Measurements from ENCODE around the gene FAM222B. TPM values are rescaled to one million over a fixed set of nuclear protein-coding genes. Genes with fewer than 3 reads are reported as not detected.
A peak's percentile ranks its signal among the peaks of the same experiment; 100 is the strongest.
"Not testable (repeated sequence)": the region's sequence is repeated elsewhere in the genome, so short reads cannot be mapped to it uniquely, and the experiment has no call there.

Gene FAM222B
- total RNA-seq, 1 experiment from 2014 or later: 32.4 TPM

- not testable (repeated sequence) for DNase-seq; H3K27me3 ChIP-seq (ENCODE audit: control insufficient read depth, insufficient read depth, low read length); H3K4me3 ChIP-seq (ENCODE audit: insufficient read depth, low read depth, low read length); H3K36me3 ChIP-seq (replicated peaks; ENCODE audit: control insufficient read depth, insufficient read depth, low read length)
Measured at GRCh38 chr17:28836541-28836940, 6.0 kb downstream of the FAM222B start.

GRCh38 chr17:28834420-28834819 lies 8.2 kb downstream of the FAM222B start:
- H3K4me3 ChIP-seq (ENCODE audit: insufficient read depth, low read depth, low read length): no peak overlapping the region
- H3K36me3 ChIP-seq (replicated peaks; ENCODE audit: control insufficient read depth, insufficient read depth, low read length): no peaks in the 10 kb centered on the region
- H3K27me3 ChIP-seq (ENCODE audit: control insufficient read depth, insufficient read depth, low read length): no peaks in the 10 kb centered on the region
- DNase-seq: no peak

- Histone ChIP-seq H3K4me3 (ENCODE audit: insufficient read depth, low read depth, low read length) (no peak overlapping the region), H3K36me3 (replicated peaks; ENCODE audit: control insufficient read depth, insufficient read depth, low read length) (no peaks in the 10 kb centered on the region), H3K27me3 (ENCODE audit: control insufficient read depth, insufficient read depth, low read length) (no peaks in the 10 kb centered on the region)
- DNase-seq: no peak
Measured at GRCh38 chr17:28828294-28829040, 14.1 kb downstream of the FAM222B start.

GRCh38 chr17:28827672-28828071 lies 14.9 kb downstream of the FAM222B start:
- DNase-seq: no peak
- Histone ChIP-seq H3K27me3 (ENCODE audit: control insufficient read depth, insufficient read depth, low read length) (no peaks in the 10 kb centered on the region), H3K4me3 (ENCODE audit: insufficient read depth, low read depth, low read length) (no peak overlapping the region), H3K36me3 (replicated peaks; ENCODE audit: control insufficient read depth, insufficient read depth, low read length) (no peaks in the 10 kb centered on the region)

GRCh38 chr17:28819582-28819981 lies 23.0 kb downstream of the FAM222B start:
- no peak for DNase-seq
- Histone ChIP-seq H3K36me3 (replicated peaks; ENCODE audit: control insufficient read depth, insufficient read depth, low read length) (no peaks in the 10 kb centered on the region), H3K4me3 (ENCODE audit: insufficient read depth, low read depth, low read length) (no peak overlapping the region), H3K27me3 (ENCODE audit: control insufficient read depth, insufficient read depth, low read length) (no peaks in the 10 kb centered on the region)

- Histone ChIP-seq H3K36me3 (replicated peaks; ENCODE audit: control insufficient read depth, insufficient read depth, low read length) (no peaks in the 10 kb centered on the region), H3K27me3 (ENCODE audit: control insufficient read depth, insufficient read depth, low read length) (no peaks in the 10 kb centered on the region), H3K4me3 (ENCODE audit: insufficient read depth, low read depth, low read length) (no peak overlapping the region)
- DNase-seq: no peak
Measured at GRCh38 chr17:28818819-28819221, 23.8 kb downstream of the FAM222B start.

- no peak for DNase-seq
- no peaks in the 10 kb centered on the region for H3K36me3 ChIP-seq (replicated peaks; ENCODE audit: control insufficient read depth, insufficient read depth, low read length)
- no peak overlapping the region for H3K4me3 ChIP-seq (ENCODE audit: insufficient read depth, low read depth, low read length)
- no peaks in the 10 kb centered on the region for H3K27me3 ChIP-seq (ENCODE audit: control insufficient read depth, insufficient read depth, low read length)
Measured at GRCh38 chr17:28816540-28816939, 26.1 kb downstream of the FAM222B start.

- no peak for DNase-seq
- H3K27me3 ChIP-seq (ENCODE audit: control insufficient read depth, insufficient read depth, low read length): no peaks in the 10 kb centered on the region
- H3K4me3 ChIP-seq (ENCODE audit: insufficient read depth, low read depth, low read length): peak overlapping the region; percentile 80
- H3K36me3 ChIP-seq (replicated peaks; ENCODE audit: control insufficient read depth, insufficient read depth, low read length): no peaks in the 10 kb centered on the region
Measured at GRCh38 chr17:28812748-28813377, 29.7 kb downstream of the FAM222B start.

- DNase-seq: peak; percentile 99
- Histone ChIP-seq H3K36me3 (replicated peaks; ENCODE audit: control insufficient read depth, insufficient read depth, low read length) (no peaks in the 10 kb centered on the region), H3K4me3 (ENCODE audit: insufficient read depth, low read depth, low read length) (peak overlapping the region; percentile 80), H3K27me3 (ENCODE audit: control insufficient read depth, insufficient read depth, low read length) (no peaks in the 10 kb centered on the region)
Measured at GRCh38 chr17:28812091-28812747, 30.4 kb downstream of the FAM222B start.

GRCh38 chr17:28811651-28812090 lies 30.9 kb downstream of the FAM222B start:
- Histone ChIP-seq H3K4me3 (ENCODE audit: insufficient read depth, low read depth, low read length) (peak overlapping the region; percentile 80), H3K36me3 (replicated peaks; ENCODE audit: control insufficient read depth, insufficient read depth, low read length) (no peaks in the 10 kb centered on the region), H3K27me3 (ENCODE audit: control insufficient read depth, insufficient read depth, low read length) (no peaks in the 10 kb centered on the region)
- no peak for DNase-seq

- H3K36me3 ChIP-seq (replicated peaks; ENCODE audit: control insufficient read depth, insufficient read depth, low read length): peaks cover 3% of the 10 kb centered on the region
- H3K4me3 ChIP-seq (ENCODE audit: insufficient read depth, low read depth, low read length): no peak overlapping the region
- DNase-seq: no peak
- H3K27me3 ChIP-seq (ENCODE audit: control insufficient read depth, insufficient read depth, low read length): no peaks in the 10 kb centered on the region
Measured at GRCh38 chr17:28810437-28810836, 32.2 kb downstream of the FAM222B start.

- Histone ChIP-seq H3K4me3 (ENCODE audit: insufficient read depth, low read depth, low read length) (no peak overlapping the region), H3K36me3 (replicated peaks; ENCODE audit: control insufficient read depth, insufficient read depth, low read length) (peaks cover 5% of the 10 kb centered on the region), H3K27me3 (ENCODE audit: control insufficient read depth, insufficient read depth, low read length) (no peaks in the 10 kb centered on the region)
- DNase-seq: no peak
Measured at GRCh38 chr17:28807925-28808634, 34.5 kb downstream of the FAM222B start.

- H3K36me3 ChIP-seq (replicated peaks; ENCODE audit: control insufficient read depth, insufficient read depth, low read length): no peaks in the 10 kb centered on the region
- no peak for DNase-seq
Measured at GRCh38 chr17:28796062-28796461, 46.5 kb downstream of the FAM222B start.

GRCh38 chr17:28794846-28795441 lies 47.6 kb downstream of the FAM222B start:
- DNase-seq; H3K4me3 ChIP-seq (ENCODE audit: insufficient read depth, low read depth, low read length); H3K27me3 ChIP-seq (ENCODE audit: control insufficient read depth, insufficient read depth, low read length); H3K36me3 ChIP-seq (replicated peaks; ENCODE audit: control insufficient read depth, insufficient read depth, low read length): not testable (repeated sequence)

More at GRCh38 chr17:28796062-28796461, 46.5 kb downstream of the FAM222B start:
- no peaks in the 10 kb centered on the region for H3K27me3 ChIP-seq (ENCODE audit: control insufficient read depth, insufficient read depth, low read length)
- H3K4me3 ChIP-seq (ENCODE audit: insufficient read depth, low read depth, low read length): no peak overlapping the region
